Activated CD4-positive, CD25-positive, alpha-beta regulatory T cell treated with anti-CD3 and anti-CD28 coated beads, Interleukin-2, amount 50 U/mL, for 24 hours (primary cell): ENCODE measurements around the gene ELAC2.

Experiments used
- ATAC-seq, 2 donors: fragments of 150-1000 bp; cut with Tn5 transposase; one replicate each; pipeline ENCODE4 v1.10.0; 2021; ENCODE audit warnings: mild to moderate bottlenecking in 1 of 2, moderate library complexity in 1 of 2

The ELAC2 gene

GRCh38 chr17:12953156-12953555 is 64.7 kb downstream of the ELAC2 start:
- ATAC-seq = no peak

- no peak for ATAC-seq
Measured at GRCh38 chr17:12952012-12952411, 65.8 kb downstream of the ELAC2 start.

- no peak for ATAC-seq
Measured at GRCh38 chr17:12947047-12947446, 70.8 kb downstream of the ELAC2 start.
